C4-2B (cell line): Measurements from ENCODE around the gene ZNF516.

Source experiments
- H3K27ac ChIP-seq: fragments of 450-650 bp; 2 replicates; pipeline ENCODE4 v1.5.1; 2017
- CTCF ChIP-seq: fragments of 450-650 bp; conservative IDR thresholded peaks from 2 replicates; pipeline ENCODE4 v1.5.1; 2017; ENCODE audit warnings: mild to moderate bottlenecking
- ZFX ChIP-seq: fragments of 450-650 bp; IDR thresholded peaks from 2 replicates; pipeline ENCODE4 v1.6.1; 2017

The ZNF516 gene

GRCh38 chr18:76471593-76471992, 23.4 kb downstream of the ZNF516 start:
- no peak for TF ChIP-seq ZFX
- TF ChIP-seq CTCF, result no peak
- no peak overlapping the region for H3K27ac ChIP-seq

GRCh38 chr18:76468345-76469304, 26.4 kb downstream of the ZNF516 start:
- H3K27ac ChIP-seq, result no peak overlapping the region
- TF ChIP-seq ZFX (no peak), CTCF (no peak)

GRCh38 chr18:76467371-76468190, 27.5 kb downstream of the ZNF516 start:
- H3K27ac ChIP-seq, result no peak overlapping the region
- no peak for TF ChIP-seq CTCF
- TF ChIP-seq ZFX, result no peak

DNA sequence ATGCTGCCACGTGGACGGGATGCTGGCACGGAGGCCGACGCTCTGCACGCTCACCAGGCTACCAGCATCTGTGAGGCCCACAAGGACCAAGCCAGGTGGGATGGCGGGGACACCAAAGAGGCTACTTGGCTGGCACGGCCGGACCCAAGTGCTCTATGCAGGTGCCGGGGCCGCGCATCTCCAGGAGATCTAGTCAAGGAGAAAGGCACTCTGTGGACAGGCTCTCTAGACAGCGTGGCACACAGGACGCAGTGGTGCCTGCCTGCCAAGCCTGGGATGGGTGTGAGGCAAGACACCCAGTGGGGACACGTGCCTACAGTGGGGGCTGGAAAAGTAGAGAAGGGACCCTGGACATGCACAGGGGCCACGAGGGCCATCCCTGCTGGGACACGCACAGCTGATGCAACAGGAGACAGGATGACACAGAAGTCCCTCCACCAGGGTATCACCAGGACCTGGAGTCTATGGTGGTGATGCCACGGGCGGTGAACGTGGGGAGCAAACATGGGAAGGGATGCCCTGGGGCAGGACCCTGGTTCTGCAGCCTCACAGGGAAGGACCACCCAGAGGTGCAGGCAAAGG, 28.5 kb downstream of the ZNF516 start:
- no peak overlapping the region for H3K27ac ChIP-seq

DNA sequence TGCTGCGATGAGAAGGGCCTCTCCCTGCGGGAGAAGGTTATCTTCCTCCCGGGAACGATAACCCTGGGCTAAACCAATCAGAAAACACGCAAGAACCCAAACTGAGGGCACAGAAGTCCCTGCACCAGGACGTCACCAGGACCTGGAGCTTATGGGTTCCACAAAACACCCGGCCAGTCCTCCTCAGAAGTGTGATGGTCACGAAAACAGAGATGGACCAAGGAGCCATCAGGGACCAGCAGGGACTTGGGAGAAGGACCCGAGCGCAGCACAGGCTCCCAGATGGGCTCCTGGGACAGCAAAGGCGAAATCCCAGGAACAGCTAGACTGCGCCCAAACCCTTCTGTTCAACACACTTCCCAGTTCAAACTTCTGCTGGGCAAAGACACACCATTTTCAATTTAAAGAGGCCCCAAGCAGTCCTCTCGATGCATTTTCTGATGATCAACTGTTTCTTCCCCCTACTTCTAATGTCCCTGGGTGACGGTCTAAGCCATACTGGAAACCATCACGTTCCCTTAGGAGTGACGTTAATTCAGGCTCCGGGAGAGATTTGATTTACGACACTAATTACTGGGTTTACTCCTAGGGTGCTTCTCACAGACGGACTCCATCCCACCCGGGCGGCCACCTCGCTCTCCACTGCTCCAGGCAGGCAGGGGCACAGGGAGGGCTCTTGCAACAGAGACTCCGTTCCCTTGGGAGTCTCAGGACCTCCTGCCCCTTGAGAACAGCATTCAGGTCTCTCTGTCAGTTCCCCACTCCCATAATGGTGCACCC, 29.2 kb downstream of the ZNF516 start:
- no peak overlapping the region for H3K27ac ChIP-seq
- TF ChIP-seq ZFX, result no peak
- TF ChIP-seq CTCF, result no peak

More for the DNA sequence above, 28.5 kb downstream of the ZNF516 start:
- TF ChIP-seq ZFX, result no peak
- no peak for TF ChIP-seq CTCF

DNA sequence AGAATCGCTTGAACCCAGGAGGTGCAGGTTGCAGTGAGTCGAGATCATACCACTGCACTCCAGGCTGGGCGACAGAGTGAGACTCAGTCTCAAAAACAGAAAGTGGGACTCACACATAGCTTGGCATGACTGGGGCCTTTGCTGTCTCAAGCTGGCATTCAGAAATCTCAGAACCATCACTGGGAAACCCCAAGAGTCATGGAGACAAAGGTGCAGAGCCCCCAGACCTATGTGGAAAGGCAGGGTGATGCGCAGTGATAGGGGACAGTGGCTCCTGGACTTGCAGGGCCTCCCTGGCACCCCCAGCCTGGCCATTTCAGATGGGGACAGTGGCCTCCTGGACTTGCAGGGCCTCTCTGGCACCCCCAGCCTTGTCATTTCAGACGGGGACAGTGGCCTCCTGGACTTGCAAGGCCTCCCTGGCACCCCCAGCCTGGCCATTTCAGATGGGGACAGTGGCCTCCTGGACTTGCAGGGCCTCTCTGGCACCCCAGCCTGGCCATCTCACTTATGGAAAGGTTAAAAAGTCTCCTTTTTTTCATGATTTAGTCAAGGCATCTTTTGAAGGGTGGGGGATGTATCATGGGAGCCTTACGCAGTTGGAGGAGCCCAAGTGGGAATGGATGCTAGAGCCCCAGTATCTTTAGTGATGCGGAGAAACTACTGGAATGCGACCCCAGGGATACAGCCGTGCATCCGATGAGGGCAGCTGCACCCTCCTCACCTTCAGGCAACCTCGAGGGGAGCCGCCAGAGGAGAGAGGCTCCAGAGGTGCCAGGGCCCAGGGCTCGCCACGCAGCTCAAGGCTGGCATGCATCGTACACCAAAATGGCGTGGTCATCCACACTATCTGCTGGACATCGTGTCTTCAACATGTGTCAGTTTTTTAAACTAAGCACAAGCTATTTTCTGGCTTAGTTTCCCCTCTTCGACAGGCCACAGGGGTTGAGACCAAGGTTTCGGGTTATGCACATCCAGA, 30.5 kb downstream of the ZNF516 start:
- H3K27ac ChIP-seq, result no peak overlapping the region
- no peak for TF ChIP-seq ZFX
- no peak for TF ChIP-seq CTCF
